Activated CD4-positive, alpha-beta T cell treated with anti-CD3 and anti-CD28 coated beads, Interleukin-2, amount 50 U/mL, for 4 hours (primary cell): ENCODE measurements around the gene CHAC1.

Experiments used
- DNase-seq, 2 experiments: peaks; one replicate each; pipeline ENCODE4 v3.0.0-alpha.2; 2020

The CHAC1 gene

GRCh38 chr15:40925863-40926658 is 27.2 kb upstream of the CHAC1 start:
- no peak for DNase-seq

GRCh38 chr15:40926659-40927494 is 26.4 kb upstream of the CHAC1 start:
- DNase-seq = no peak

GRCh38 chr15:40927495-40927872 is 25.8 kb upstream of the CHAC1 start:
- DNase-seq = no peak

GRCh38 chr15:40927873-40928806 is 25.1 kb upstream of the CHAC1 start:
- no peak for DNase-seq

- no peak for DNase-seq
Observed at GRCh38 chr15:40928821-40929659, 24.2 kb upstream of the CHAC1 start, which contains the start of gene DLL4. Gene DLL4, plus strand, starts transcription at chr15:40929340. Its CDS starts 329 bp downstream, at chr15:40929669.

- DNase-seq = no peak
Observed at GRCh38 chr15:40929660-40930429, 23.4 kb upstream of the CHAC1 start.

GRCh38 chr15:40930430-40931299 is 22.6 kb upstream of the CHAC1 start:
- peak; percentile 51 to 54 for DNase-seq

- DNase-seq = no peak
Observed at GRCh38 chr15:40931300-40932142, 21.8 kb upstream of the CHAC1 start.

- DNase-seq = no peak
Observed at GRCh38 chr15:40932156-40932555, 21.1 kb upstream of the CHAC1 start.

GRCh38 chr15:40932649-40933516 is 20.4 kb upstream of the CHAC1 start:
- no peak for DNase-seq

GRCh38 chr15:40933517-40933902 is 19.8 kb upstream of the CHAC1 start:
- no peak for DNase-seq

GRCh38 chr15:40934457-40934856 is 18.8 kb upstream of the CHAC1 start:
- DNase-seq = no peak

- no peak for DNase-seq
Observed at GRCh38 chr15:40936234-40936708, 17.0 kb upstream of the CHAC1 start.

- no peak for DNase-seq
Observed at GRCh38 chr15:40936709-40937666, 16.3 kb upstream of the CHAC1 start.

- DNase-seq = no peak
Observed at GRCh38 chr15:40937762-40938535, 15.3 kb upstream of the CHAC1 start.

GRCh38 chr15:40938536-40938870 is 14.8 kb upstream of the CHAC1 start:
- no peak for DNase-seq
